ENCODE results near the gene DNAH17. TPM values are rescaled to one million over a fixed set of nuclear protein-coding genes. Genes with fewer than 3 reads are reported as not detected.

Gene DNAH17
- total and polyA plus RNA-seq, 2 of the 8 experiments (the other 6 are each of a cell fraction or from before 2014, with no cell fraction given) = 0.14 to 0.67 TPM

GRCh38 chr17:78583091-78583490, 5.9 kb upstream of the DNAH17 start:
- no peak overlapping the region for H3K4me2 ChIP-seq (ENCODE audit: insufficient read depth in 1 of 2, low read depth in 2 of 2, low read length in 2 of 2)
- H3K4ac ChIP-seq (replicated peaks; ENCODE audit: insufficient read length, low read depth, low read length) = no peak overlapping the region
- H3K79me2 ChIP-seq (ENCODE audit: control insufficient read depth in 1 of 2, insufficient read depth in 2 of 2, low read length in 2 of 2) = no peaks in the 10 kb centered on the region
- ChIA-PET CTCF (ENCODE audit: partially characterized antibody) (no interaction called here), POLR2A (ENCODE audit: partially characterized antibody) (no interaction called here)
- no peak overlapping the region for H4K91ac ChIP-seq (replicated peaks; ENCODE audit: insufficient read length, low read length)
- H4K8ac ChIP-seq (ENCODE audit: extremely low read depth, insufficient read depth, low read length) = no peak overlapping the region
- no peak overlapping the region for H2BK5ac ChIP-seq (ENCODE audit: low read depth, low read length)
- H3K4me3 ChIP-seq (ENCODE audit: extremely low read depth in 1 of 4, insufficient read depth in 2 of 4, low read depth in 3 of 4, low read length in 4 of 4) = no peak overlapping the region
- 68% methylated on average over 4 of the region's 4 CpGs; no CpG with 5 or more reads in 1 of the 2 experiments for WGBS, 2 experiments (ENCODE audit: extremely low coverage in 1 of 2, insufficient coverage in 1 of 2, insufficient read length in 1 of 2, insufficient replicate concordance in 2 of 2, low coverage in 1 of 2, low lambda C conversion rate in 2 of 2, missing lambda C conversion rate in 1 of 2)
- 0 out of 2 replicates have a peak overlapping the region, but pooled peaks have one; percentile 84 for H2AFZ ChIP-seq (ENCODE audit: low read length)
- H4K20me1 ChIP-seq (replicated peaks in 1 of 2; ENCODE audit: control insufficient read depth in 1 of 2, insufficient read depth in 2 of 2, low read length in 2 of 2) = no peaks in the 10 kb centered on the region
- no peak overlapping the region for H3K14ac ChIP-seq (ENCODE audit: insufficient read length)
- H3K27ac ChIP-seq (ENCODE audit: low read depth, low read length) = no peak overlapping the region
- no peaks in the 10 kb centered on the region for H3K27me3 ChIP-seq (replicated peaks in 1 of 4; ENCODE audit: control insufficient read depth in 3 of 4, extremely low read depth in 1 of 4, insufficient read depth in 3 of 4, low read length in 3 of 4)
- H2BK12ac ChIP-seq (ENCODE audit: low read depth, low read length) = no peak overlapping the region
- H2BK15ac ChIP-seq (ENCODE audit: low read length) = no peak overlapping the region
- no peak for DNase-seq (ENCODE audit: low read depth in 1 of 2, low spot score in 2 of 2)
- H4K5ac ChIP-seq (ENCODE audit: insufficient read length, low read depth, low read length) = no peak overlapping the region
- H3K18ac ChIP-seq (ENCODE audit: extremely low read depth, low read length) = no peak overlapping the region
- no peaks in the 10 kb centered on the region for H3K79me1 ChIP-seq (ENCODE audit: low read depth, low read length)
- H2BK120ac ChIP-seq (replicated peaks; ENCODE audit: low read depth, low read length) = no peak overlapping the region
- no peak overlapping the region for H3K23ac ChIP-seq (ENCODE audit: insufficient read length)
- no peaks in the 10 kb centered on the region for H3K9me3 ChIP-seq (ENCODE audit: insufficient read depth in 2 of 2, low read depth in 1 of 2, low read length in 1 of 2)
- FAIRE-seq = peak; percentile 50
- H3K56ac ChIP-seq (replicated peaks; ENCODE audit: insufficient read length, low read depth, low read length) = no peak overlapping the region
- no peaks in the 10 kb centered on the region for H3K23me2 ChIP-seq (ENCODE audit: low read depth, low read length)
- no peaks in the 10 kb centered on the region for H3K36me3 ChIP-seq (ENCODE audit: control insufficient read depth in 2 of 4, insufficient read depth in 4 of 4, low read length in 3 of 4)
- no peak overlapping the region for H2AK5ac ChIP-seq (ENCODE audit: low read depth, low read length)
- no peak overlapping the region for H2BK20ac ChIP-seq (ENCODE audit: low read length)
- peaks cover 0 to 2% (median 0%) of the 10 kb centered on the region in 4 experiments; a peak in 3 of 7 replicates for H3K4me1 ChIP-seq (replicated peaks in 1 of 4; ENCODE audit: control insufficient read depth in 3 of 4, insufficient read depth in 4 of 4, low read length in 3 of 4)
- no peak overlapping the region for H3K9ac ChIP-seq (replicated peaks in 1 of 4; ENCODE audit: extremely low read depth in 1 of 4, low read depth in 3 of 4, low read length in 3 of 4)
- no peak for TF ChIP-seq RNF2 (IDR thresholded peaks at IDR 0.05; ENCODE audit: borderline replicate concordance, low read depth, low read length, missing control alignments, poor library complexity, severe bottlenecking)
- TF ChIP-seq KDM5A (IDR thresholded peaks at IDR 0.05; ENCODE audit: low read length) = no peak
- no peak for TF ChIP-seq BCL11A (IDR thresholded peaks at IDR 0.05; ENCODE audit: low read depth in 2 of 2, low read length in 2 of 2)
- TF ChIP-seq RBBP5 (IDR thresholded peaks at IDR 0.05; ENCODE audit: borderline replicate concordance, low read depth, low read length) = no peak
- TF ChIP-seq SIX5 (IDR thresholded peaks at IDR 0.05; ENCODE audit: low read depth, low read length) = peak; percentile 67
- no peak for TF ChIP-seq BRCA1 (IDR thresholded peaks at IDR 0.05; ENCODE audit: low read depth, low read length)
- no peak for TF ChIP-seq PHF8 (conservative IDR thresholded peaks at IDR 0.05; ENCODE audit: low read depth, low read length)
- TF ChIP-seq SUZ12 (IDR thresholded peaks at IDR 0.05; ENCODE audit: low read length) = no peak
- TF ChIP-seq ATF2 (IDR thresholded peaks at IDR 0.05; ENCODE audit: low read length) = no peak
- no peak for TF ChIP-seq CBX8 (IDR thresholded peaks at IDR 0.05; ENCODE audit: borderline replicate concordance, low read depth, low read length)
- TF ChIP-seq RXRA (IDR thresholded peaks at IDR 0.05; ENCODE audit: insufficient read depth, low read depth, low read length) = no peak
- TF ChIP-seq CEBPB (IDR thresholded peaks at IDR 0.05; ENCODE audit: low read depth, low read length) = no peak
- no peak for TF ChIP-seq MAFK (IDR thresholded peaks at IDR 0.05; ENCODE audit: low read depth, low read length)
